ENCODE results near the gene WDR88.
"Not testable (repeated sequence)": the region's sequence is repeated elsewhere in the genome, so short reads cannot be mapped to it uniquely, and the experiment has no call there.

The WDR88 gene

GRCh38 chr19:33210266-33210940, 78.5 kb downstream of the WDR88 start:
- DNase-seq: no peak

GRCh38 chr19:33211794-33212435, 80.0 kb downstream of the WDR88 start:
- DNase-seq: no peak

GRCh38 chr19:33212436-33213172, 80.7 kb downstream of the WDR88 start:
- DNase-seq: peak in 9 of 58 donors; percentile 14 to 56 (median 34)

GRCh38 chr19:33214596-33214995, 82.7 kb downstream of the WDR88 start:
- peak in 3 of 58 donors; percentile 2 to 28 (median 23) for DNase-seq

GRCh38 chr19:33215438-33216197, 83.7 kb downstream of the WDR88 start:
- no peak for DNase-seq

- DNase-seq: no peak
Measured at GRCh38 chr19:33216198-33216830, 84.4 kb downstream of the WDR88 start.

- DNase-seq: peak in 12 of 58 donors; percentile 13 to 74 (median 45)
Measured at GRCh38 chr19:33217881-33218280, 86.0 kb downstream of the WDR88 start.

GRCh38 chr19:33219261-33219815, 87.4 kb downstream of the WDR88 start:
- DNase-seq: peak in 10 of 58 donors; percentile 10 to 54 (median 36)

- DNase-seq: no peak
Measured at GRCh38 chr19:33220115-33220514, 88.2 kb downstream of the WDR88 start.

GRCh38 chr19:33220735-33221134, 88.8 kb downstream of the WDR88 start:
- DNase-seq: no peak

GRCh38 chr19:33221638-33222037, 89.7 kb downstream of the WDR88 start:
- DNase-seq: peak in 4 of 58 donors; percentile 17 to 21 (median 19)

GRCh38 chr19:33222255-33222654, 90.3 kb downstream of the WDR88 start:
- not testable (repeated sequence) for DNase-seq

- no peak for DNase-seq
Measured at GRCh38 chr19:33224694-33225457, 93.0 kb downstream of the WDR88 start.

All from anterior cingulate cortex (tissue), 58 donors.